Liver (tissue), 9 donors: Measurements from ENCODE around the gene CDC37L1. TPM values are rescaled to one million over a fixed set of nuclear protein-coding genes. Genes with fewer than 3 reads are reported as not detected.

Experiments used
- DNase-seq: peaks from one replicate; pipeline ENCODE4 v3.0.0-alpha.2; 2017; ENCODE audit warnings: low spot score
- H3K27ac ChIP-seq, 2 donors: one replicate each; pipeline ENCODE4 v1.7.0; 2013; ENCODE audit warnings: inconsistent platforms in 2 of 2, low read length in 2 of 2, control low read depth in 1 of 2, low read depth in 1 of 2, mild to moderate bottlenecking in 1 of 2
- H3K27me3 ChIP-seq, 4 donors: one replicate each; pipeline versions ENCODE4 v1.6.1 to v1.7.0; 2013; ENCODE audit warnings: low read length in 3 of 4, inconsistent platforms in 1 of 4, mild to moderate bottlenecking in 1 of 4, moderate library complexity in 1 of 4; ENCODE audit not compliant: control insufficient read depth in 4 of 4, insufficient read depth in 4 of 4
- H3K36me3 ChIP-seq, 4 donors: one replicate each; pipeline versions ENCODE4 v1.6.1 to v1.7.0; 2013; ENCODE audit warnings: low read length in 3 of 4, mild to moderate bottlenecking in 3 of 4, low read depth in 1 of 4, moderate library complexity in 1 of 4; ENCODE audit not compliant: control insufficient read depth in 4 of 4, insufficient read depth in 3 of 4
- H3K4me1 ChIP-seq, 4 donors: one replicate each; pipeline versions ENCODE4 v1.6.1 to v1.7.0; 2013; ENCODE audit warnings: low read length in 3 of 4, mild to moderate bottlenecking in 3 of 4, moderate library complexity in 1 of 4; ENCODE audit not compliant: control insufficient read depth in 4 of 4, insufficient read depth in 4 of 4
- H3K4me3 ChIP-seq, 3 donors: one replicate each; pipeline versions ENCODE4 v1.6.1 to v1.7.0; 2013; ENCODE audit warnings: low read length in 3 of 3, control low read depth in 1 of 3, low read depth in 1 of 3, mild to moderate bottlenecking in 1 of 3
- H3K9ac ChIP-seq, 2 donors: one replicate each; pipeline ENCODE4 v1.7.0; 2013; ENCODE audit warnings: low read length in 2 of 2, mild to moderate bottlenecking in 2 of 2, moderate library complexity in 2 of 2, control low read depth in 1 of 2, low read depth in 1 of 2
- H3K9me3 ChIP-seq, 4 donors: one replicate each; pipeline versions ENCODE4 v1.6.1 to v1.7.0; 2013; ENCODE audit warnings: low read length in 3 of 4; ENCODE audit not compliant: control insufficient read depth in 4 of 4
- ATF3 ChIP-seq: IDR thresholded peaks from 2 replicates; pipeline ENCODE4 v1.6.1; 2016; ENCODE audit warnings: antibody characterized with exemption
- CTCF ChIP-seq: fragments of 150-350 bp; IDR thresholded peaks from 2 replicates; pipeline ENCODE4 v1.5.1; 2017; ENCODE audit warnings: improper control_type of control experiment, low read depth, low read length; ENCODE audit not compliant: missing input control
- EGR1 ChIP-seq, 2 donors: IDR thresholded peaks; 2 replicates each; pipeline ENCODE4 v1.6.1; 2016 to 2018; ENCODE audit warnings: antibody characterized with exemption in 2 of 2, low read depth in 2 of 2
- FOXA1 ChIP-seq: IDR thresholded peaks from 2 replicates; pipeline ENCODE4 v1.6.1; 2016; ENCODE audit warnings: antibody characterized with exemption
- FOXA2 ChIP-seq: IDR thresholded peaks from 2 replicates; pipeline ENCODE4 v1.6.1; 2016; ENCODE audit warnings: antibody characterized with exemption
- GABPA ChIP-seq, 2 donors: IDR thresholded peaks in 1 of 2; conservative IDR thresholded peaks in 1 of 2; 2 replicates each; pipeline ENCODE4 v1.6.1; 2016; ENCODE audit warnings: antibody characterized with exemption in 2 of 2, mild to moderate bottlenecking in 1 of 2, moderate library complexity in 1 of 2
- HNF4A ChIP-seq, 2 donors: conservative IDR thresholded peaks; 2 replicates each; pipeline ENCODE4 v1.6.1; 2016; ENCODE audit warnings: antibody characterized with exemption in 2 of 2, mild to moderate bottlenecking in 2 of 2
- HNF4G ChIP-seq: IDR thresholded peaks from 2 replicates; pipeline ENCODE4 v1.6.1; 2016; ENCODE audit warnings: antibody characterized with exemption
- JUND ChIP-seq, 2 donors: IDR thresholded peaks; 2 replicates each; pipeline ENCODE4 v1.6.1; 2016; ENCODE audit warnings: antibody characterized with exemption in 2 of 2
- MAX ChIP-seq: IDR thresholded peaks from 2 replicates; pipeline ENCODE4 v1.6.1; 2016; ENCODE audit warnings: antibody characterized with exemption
- NR2F2 ChIP-seq: IDR thresholded peaks from 2 replicates; pipeline ENCODE4 v1.6.1; 2016; ENCODE audit warnings: antibody characterized with exemption
- RAD21 ChIP-seq, 2 donors: IDR thresholded peaks; 2 replicates each; pipeline ENCODE4 v1.6.1; 2016; ENCODE audit warnings: antibody characterized with exemption in 2 of 2, mild to moderate bottlenecking in 2 of 2
- REST ChIP-seq: IDR thresholded peaks from 2 replicates; pipeline ENCODE4 v1.6.1; 2016; ENCODE audit warnings: antibody characterized with exemption, mild to moderate bottlenecking
- RXRA ChIP-seq, 2 donors: IDR thresholded peaks; 2 replicates each; pipeline ENCODE4 v1.6.1; 2017 to 2018; ENCODE audit warnings: antibody characterized with exemption in 2 of 2, mild to moderate bottlenecking in 1 of 2
- SP1 ChIP-seq: IDR thresholded peaks from 2 replicates; pipeline ENCODE4 v1.6.1; 2018; ENCODE audit warnings: antibody characterized with exemption, mild to moderate bottlenecking
- TAF1 ChIP-seq: conservative IDR thresholded peaks from 2 replicates; pipeline ENCODE4 v1.6.1; 2016; ENCODE audit warnings: antibody characterized with exemption, mild to moderate bottlenecking
- YY1 ChIP-seq: IDR thresholded peaks from 2 replicates; pipeline ENCODE4 v1.6.1; 2016; ENCODE audit warnings: antibody characterized with exemption, mild to moderate bottlenecking
- ZBTB33 ChIP-seq: IDR thresholded peaks from 2 replicates; pipeline ENCODE4 v1.6.1; 2016; ENCODE audit warnings: antibody characterized with exemption
- polyA plus RNA-seq, 2 donors: library from polyadenylated mRNA; stranded (reverse) in 1 of 2; unstranded in 1 of 2; fragments of 200-250 nt in 1 of 2; fragments of >200 nt in 1 of 2; fragmentation: Nextera tagmentation in 1 of 2; extraction: Ambion mirVana in 1 of 2; gene quantifications; one replicate each; pipeline versions ENCODE4 v1.2.1 to v1.2.3, GENCODE V29; 2013 to 2015
- total RNA-seq, 2 donors: library from RNA; depleted of rRNA; stranded (reverse); fragments of >200 nt; gene quantifications; one replicate each; pipeline ENCODE4 v1.2.3, GENCODE V29; 2014
- donor health status: healthy.
- donor health status: healthy.
- donor health status: healthy.
- donor health status: healthy.
- donor health status: healthy.

Gene CDC37L1
- total and polyA plus RNA-seq, 4 donors: 11.3 to 32.8 (median 19.4) TPM

- no peaks in the 10 kb centered on the region for H3K4me1 ChIP-seq
These were observed 30.0 kb downstream of the CDC37L1 start for GRCh38 chr9:4709380-4709779.

More at GRCh38 chr9:4709380-4709779, 30.0 kb downstream of the CDC37L1 start:
- DNase-seq: no peak
- Histone ChIP-seq H3K36me3 (peaks cover 0 to 53% (median 39%) of the 10 kb centered on the region in 4 donors), H3K27ac (no peak overlapping the region), H3K4me3 (no peak overlapping the region), H3K9ac (no peak overlapping the region), H3K27me3 (no peaks in the 10 kb centered on the region), H3K9me3 (no peaks in the 10 kb centered on the region)
- no peak for TF ChIP-seq HNF4A (conservative IDR thresholded peaks at IDR 0.05)
- no peak for TF ChIP-seq TAF1
- no peak for TF ChIP-seq NR2F2
- TF ChIP-seq CTCF: no peak
- TF ChIP-seq FOXA2: no peak
- no peak for TF ChIP-seq ZBTB33
- no peak for TF ChIP-seq HNF4G
- no peak for TF ChIP-seq SP1
- TF ChIP-seq RXRA (IDR thresholded peaks at IDR 0.05): no peak
- TF ChIP-seq EGR1 (IDR thresholded peaks at IDR 0.05; ENCODE audit: low read depth in 2 of 2): no peak
- TF ChIP-seq ATF3: no peak
- TF ChIP-seq MAX: no peak
- TF ChIP-seq JUND (IDR thresholded peaks at IDR 0.05): no peak
- TF ChIP-seq FOXA1: no peak
- no peak for TF ChIP-seq GABPA (IDR thresholded peaks at IDR 0.05 in 1 of 2, conservative IDR thresholded peaks at IDR 0.05 in 1 of 2)
- TF ChIP-seq REST: no peak
- TF ChIP-seq RAD21 (IDR thresholded peaks at IDR 0.05): no peak
- no peak for TF ChIP-seq YY1
